Measurements from ENCODE around the gene HCAR3.

Gene HCAR3

GRCh38 chr12:122747224-122748135 lies 30.9 kb upstream of the HCAR3 start:
- no peak for TF ChIP-seq CTCF (IDR thresholded peaks at IDR 0.05; ENCODE audit: control insufficient read depth, extremely low read depth, insufficient read depth)
- no peak for DNase-seq (ENCODE audit: low read depth)
- no peak overlapping the region for H3K4me3 ChIP-seq (ENCODE audit: low read depth, low read length)

GRCh38 chr12:122743895-122744525 lies 27.4 kb upstream of the HCAR3 start:
- DNase-seq (ENCODE audit: low read depth), result no peak
- H3K4me3 ChIP-seq (ENCODE audit: low read depth, low read length), result no peak overlapping the region
- TF ChIP-seq CTCF (IDR thresholded peaks at IDR 0.05; ENCODE audit: control insufficient read depth, extremely low read depth, insufficient read depth), result no peak

GRCh38 chr12:122740351-122740750 lies 23.7 kb upstream of the HCAR3 start:
- DNase-seq (ENCODE audit: low read depth), result no peak
- no peak overlapping the region for H3K4me3 ChIP-seq (ENCODE audit: low read depth, low read length)
- TF ChIP-seq CTCF (IDR thresholded peaks at IDR 0.05; ENCODE audit: control insufficient read depth, extremely low read depth, insufficient read depth), result no peak

GRCh38 chr12:122738571-122738970 lies 22.0 kb upstream of the HCAR3 start:
- DNase-seq (ENCODE audit: low read depth), result no peak
- TF ChIP-seq CTCF (IDR thresholded peaks at IDR 0.05; ENCODE audit: control insufficient read depth, extremely low read depth, insufficient read depth), result no peak
- H3K4me3 ChIP-seq (ENCODE audit: low read depth, low read length), result no peak overlapping the region

- TF ChIP-seq CTCF (IDR thresholded peaks at IDR 0.05; ENCODE audit: control insufficient read depth, extremely low read depth, insufficient read depth), result no peak
Measured at GRCh38 chr12:122732611-122733010, 16.0 kb upstream of the HCAR3 start.

GRCh38 chr12:122732170-122732569 lies 15.6 kb upstream of the HCAR3 start:
- TF ChIP-seq CTCF (IDR thresholded peaks at IDR 0.05; ENCODE audit: control insufficient read depth, extremely low read depth, insufficient read depth), result no peak
- DNase-seq (ENCODE audit: low read depth), result no peak
- no peak overlapping the region for H3K4me3 ChIP-seq (ENCODE audit: low read depth, low read length)

More at GRCh38 chr12:122732611-122733010, 16.0 kb upstream of the HCAR3 start:
- DNase-seq (ENCODE audit: low read depth), result no peak
- no peak overlapping the region for H3K4me3 ChIP-seq (ENCODE audit: low read depth, low read length)

Data from LNCaP clone FGC (cell line).